BLaER1 (cell line): ENCODE measurements around the gene KCNF1.

ENCODE experiments used
- H3K27ac ChIP-seq: shearing (Covaris generic); formaldehyde crosslinking; 2 replicates; pipeline ENCODE4 v1.8.1; 2022
- H3K27me3 ChIP-seq: shearing (Covaris generic); formaldehyde crosslinking; 2 replicates; pipeline ENCODE4 v1.8.1; 2022
- H3K36me3 ChIP-seq: shearing (Covaris generic); formaldehyde crosslinking; 2 replicates; pipeline ENCODE4 v1.8.1; 2022
- H3K4me1 ChIP-seq: shearing (Covaris generic); formaldehyde crosslinking; 2 replicates; pipeline ENCODE4 v1.8.1; 2022
- H3K4me2 ChIP-seq: shearing (Covaris generic); formaldehyde crosslinking; 2 replicates; pipeline ENCODE4 v1.8.1; 2022
- H3K4me3 ChIP-seq: shearing (Covaris generic); formaldehyde crosslinking; 2 replicates; pipeline ENCODE4 v1.8.1; 2022
- H3K9ac ChIP-seq: shearing (Covaris generic); formaldehyde crosslinking; 2 replicates; pipeline ENCODE4 v1.8.1; 2022
- H3K9me3 ChIP-seq: shearing (Covaris generic); formaldehyde crosslinking; 2 replicates; pipeline ENCODE4 v1.8.1; 2022
- H4K20me1 ChIP-seq: shearing (Covaris generic); formaldehyde crosslinking; 2 replicates; pipeline ENCODE4 v1.8.1; 2022
- Cebpa-rat ChIP-seq: shearing (Covaris generic); IDR thresholded peaks from 2 replicates; pipeline ENCODE4 v1.8.1; 2022

Gene KCNF1

DNA sequence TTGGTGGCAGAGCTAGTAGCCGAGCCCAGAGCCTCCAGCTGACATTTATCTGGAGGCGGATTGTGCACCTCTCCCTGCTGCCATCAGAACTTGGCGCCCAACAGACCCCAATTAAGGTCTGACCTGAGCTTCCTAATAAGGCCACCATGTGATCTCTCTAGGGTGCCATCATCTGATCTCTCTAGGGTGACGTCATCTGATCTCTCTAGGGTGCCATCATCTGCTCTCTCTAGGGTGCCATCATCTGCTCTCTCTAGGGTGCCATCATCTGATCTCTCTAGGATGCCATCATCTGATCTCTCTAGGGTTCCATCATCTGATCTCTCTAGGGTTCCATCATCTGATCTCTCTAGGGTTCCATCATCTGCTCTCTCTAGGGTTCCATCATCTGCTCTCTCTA is 6.2 kb downstream of the KCNF1 start:
- Histone ChIP-seq H3K4me2 (no peak overlapping the region), H3K27ac (no peak overlapping the region), H3K9me3 (no peaks in the 10 kb centered on the region), H3K36me3 (no peaks in the 10 kb centered on the region), H4K20me1 (peaks cover 11% of the 10 kb centered on the region; the same call in 1 of the 2 replicates), H3K9ac (no peak overlapping the region), H3K27me3 (peaks cover 20% of the 10 kb centered on the region), H3K4me3 (no peak overlapping the region), H3K4me1 (peaks cover 44% of the 10 kb centered on the region)
- TF ChIP-seq Cebpa-rat = no peak

DNA sequence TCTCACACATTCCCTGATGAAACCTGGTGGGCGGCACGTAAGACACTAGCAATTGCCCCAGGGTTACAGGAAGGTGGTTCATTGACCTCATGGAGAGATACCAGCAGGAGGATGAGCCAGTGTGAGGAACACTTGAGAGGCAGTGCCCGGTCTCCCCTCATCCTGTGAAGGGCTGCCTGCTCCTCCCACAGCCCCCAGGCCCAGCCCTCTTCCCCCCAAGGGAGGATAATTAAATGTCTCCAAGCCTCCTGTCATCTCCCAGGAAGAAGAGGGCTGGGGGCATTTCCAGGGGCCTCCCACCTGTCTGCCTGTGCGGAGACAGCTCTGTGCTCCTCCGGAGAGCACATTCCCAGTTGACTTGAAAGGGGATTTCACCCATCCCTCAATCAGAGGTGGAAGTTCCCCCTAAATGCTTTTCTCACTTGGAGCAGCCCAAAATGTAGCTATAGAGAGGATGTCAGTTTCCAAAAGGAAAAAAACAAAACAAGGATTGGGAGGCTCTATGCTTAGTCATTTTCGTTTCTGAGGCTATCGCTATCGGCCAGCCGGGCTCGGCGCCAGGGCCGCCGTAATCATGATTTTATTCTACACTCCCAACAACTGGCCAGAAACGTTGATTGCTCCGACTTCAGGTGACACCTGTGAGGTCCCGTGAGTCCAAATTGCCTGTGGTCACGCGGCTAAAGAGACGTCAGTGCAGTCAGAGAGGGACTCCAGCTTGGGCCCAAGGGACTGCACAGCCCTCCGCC is 7.1 kb downstream of the KCNF1 start:
- Histone ChIP-seq H3K27me3 (peaks cover 11% of the 10 kb centered on the region), H3K27ac (0 out of 2 replicates have a peak overlapping the region, but pooled peaks have one; percentile 16), H3K4me1 (peaks cover 44% of the 10 kb centered on the region), H3K4me3 (no peak overlapping the region), H4K20me1 (peaks cover 2% of the 10 kb centered on the region; the same call in 1 of the 2 replicates), H3K36me3 (no peaks in the 10 kb centered on the region), H3K4me2 (peak overlapping the region; percentile 84), H3K9me3 (no peaks in the 10 kb centered on the region), H3K9ac (no peak overlapping the region)
- TF ChIP-seq Cebpa-rat = no peak

- Histone ChIP-seq H3K4me1 (peaks cover 44% of the 10 kb centered on the region), H3K9ac (no peak overlapping the region), H3K4me2 (peak overlapping the region; percentile 84), H3K36me3 (no peaks in the 10 kb centered on the region), H3K27me3 (peaks cover 5% of the 10 kb centered on the region), H3K27ac (0 out of 2 replicates have a peak overlapping the region, but pooled peaks have one; percentile 16), H3K4me3 (no peak overlapping the region; the same call in 1 of the 2 replicates), H4K20me1 (no peaks in the 10 kb centered on the region), H3K9me3 (no peaks in the 10 kb centered on the region)
- no peak for TF ChIP-seq Cebpa-rat
Measured at GRCh38 chr2:10919410-10919770, 7.7 kb downstream of the KCNF1 start.

DNA sequence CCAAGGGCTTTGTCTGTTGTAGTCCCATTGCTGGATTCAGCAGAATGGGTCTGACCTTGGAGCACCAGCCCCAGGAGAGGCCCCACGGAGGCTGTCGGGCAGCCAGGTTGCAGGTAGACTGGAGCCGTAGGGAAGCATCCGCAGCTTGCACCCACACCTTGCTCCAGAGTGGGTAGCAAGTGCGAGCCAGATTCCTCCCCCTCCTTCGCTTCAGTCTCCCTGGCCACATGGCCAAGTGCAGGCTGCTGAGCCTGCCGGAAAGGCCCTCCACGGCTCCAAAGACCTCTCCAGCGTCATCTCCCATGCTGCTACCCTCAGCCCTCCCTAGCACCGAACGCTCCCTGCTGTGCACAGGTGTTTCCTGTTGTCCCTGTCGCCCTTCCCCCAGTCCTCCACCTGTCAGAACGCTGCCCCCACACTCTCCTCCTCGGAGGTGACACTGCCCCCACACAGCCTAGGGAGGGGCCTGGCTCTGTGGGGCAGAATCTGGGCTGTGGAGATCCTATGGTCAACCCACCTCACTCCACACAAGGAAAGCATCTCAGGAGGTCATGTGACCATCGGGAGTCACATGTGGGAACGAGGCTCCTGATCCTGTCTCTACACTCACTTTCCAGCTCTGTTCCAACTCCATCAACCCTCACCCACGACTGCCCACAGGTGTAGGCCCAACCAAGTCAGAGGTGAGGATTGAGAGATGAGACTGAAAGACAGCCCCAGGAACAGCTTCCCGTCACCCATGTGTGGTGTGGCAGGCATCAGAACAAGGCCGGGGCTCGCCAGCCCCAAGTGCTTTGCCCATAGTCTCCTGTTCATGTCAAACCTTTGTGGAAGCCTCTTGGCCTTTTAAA is 8.3 kb downstream of the KCNF1 start:
- no peaks in the 10 kb centered on the region for H3K36me3 ChIP-seq
- peaks cover 44% of the 10 kb centered on the region for H3K4me1 ChIP-seq
- no peak overlapping the region for H3K27ac ChIP-seq
- H3K4me3 ChIP-seq = no peak overlapping the region; the same call in 1 of the 2 replicates
- no peaks in the 10 kb centered on the region for H3K9me3 ChIP-seq
- peak overlapping the region; percentile 84 for H3K4me2 ChIP-seq
- H3K27me3 ChIP-seq = 0 out of 2 replicates have a peak, but pooled peaks cover 6% of the 10 kb centered on the region
- no peaks in the 10 kb centered on the region for H4K20me1 ChIP-seq
- no peak for TF ChIP-seq Cebpa-rat
- no peak overlapping the region for H3K9ac ChIP-seq

DNA sequence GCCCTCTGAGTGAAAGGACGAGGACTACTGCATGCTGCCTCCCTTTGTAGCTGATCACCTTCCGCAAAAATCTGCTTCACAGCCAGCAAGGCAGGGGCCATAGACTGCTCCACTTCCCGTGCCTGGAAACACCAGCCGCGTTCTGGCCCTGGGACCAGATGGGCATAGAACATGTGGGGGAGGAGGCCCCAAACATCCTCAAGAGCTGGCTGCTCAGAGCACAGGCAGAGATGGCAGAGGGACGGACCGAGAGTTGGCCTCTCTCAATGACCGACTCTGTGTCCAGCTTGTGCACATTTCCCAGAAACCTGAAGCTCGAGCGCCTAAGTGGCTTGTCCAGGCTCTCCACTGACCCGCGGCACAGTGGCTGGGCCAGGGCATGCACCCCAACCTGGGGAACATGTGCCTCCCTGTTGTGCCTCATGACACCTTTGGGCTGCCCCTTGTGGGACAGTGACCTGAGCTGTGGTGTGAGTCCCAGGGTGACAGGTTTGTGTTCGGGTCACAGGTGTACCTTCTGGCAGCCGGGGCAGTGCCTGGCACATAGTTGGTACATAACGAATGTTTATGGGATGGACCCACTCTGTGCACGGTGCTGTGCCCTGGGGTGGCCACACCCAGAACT is 9.1 kb downstream of the KCNF1 start:
- Histone ChIP-seq H3K9ac (no peak overlapping the region), H3K9me3 (no peaks in the 10 kb centered on the region), H3K27ac (no peak overlapping the region), H3K27me3 (0 out of 2 replicates have a peak, but pooled peaks cover 6% of the 10 kb centered on the region), H3K4me1 (peaks cover 48% of the 10 kb centered on the region), H4K20me1 (no peaks in the 10 kb centered on the region), H3K36me3 (no peaks in the 10 kb centered on the region), H3K4me3 (no peak overlapping the region), H3K4me2 (peak overlapping the region; percentile 84)
- no peak for TF ChIP-seq Cebpa-rat

- no peak overlapping the region for H3K4me3 ChIP-seq
- no peaks in the 10 kb centered on the region for H3K36me3 ChIP-seq
- peaks cover 54% of the 10 kb centered on the region for H3K4me1 ChIP-seq
- peak overlapping the region; percentile 84 for H3K4me2 ChIP-seq
- no peaks in the 10 kb centered on the region for H3K9me3 ChIP-seq
- no peak overlapping the region for H3K27ac ChIP-seq
- H4K20me1 ChIP-seq = no peaks in the 10 kb centered on the region
- peaks cover 10% of the 10 kb centered on the region; the same call in 1 of the 2 replicates for H3K27me3 ChIP-seq
- H3K9ac ChIP-seq = no peak overlapping the region
- TF ChIP-seq Cebpa-rat = no peak
Measured at GRCh38 chr2:10921525-10921924, 9.8 kb downstream of the KCNF1 start.

- Histone ChIP-seq H3K27me3 (peaks cover 11% of the 10 kb centered on the region; the same call in 1 of the 2 replicates), H3K9ac (no peak overlapping the region), H4K20me1 (no peaks in the 10 kb centered on the region), H3K9me3 (no peaks in the 10 kb centered on the region), H3K27ac (no peak overlapping the region), H3K4me1 (peaks cover 54% of the 10 kb centered on the region), H3K4me3 (no peak overlapping the region), H3K36me3 (no peaks in the 10 kb centered on the region), H3K4me2 (peak overlapping the region; percentile 84)
- no peak for TF ChIP-seq Cebpa-rat
Measured at GRCh38 chr2:10922307-10923007, 10.7 kb downstream of the KCNF1 start.

GRCh38 chr2:10923008-10923375 is 11.3 kb downstream of the KCNF1 start:
- Histone ChIP-seq H3K27me3 (peaks cover 11% of the 10 kb centered on the region; the same call in 1 of the 2 replicates), H3K4me1 (peaks cover 54% of the 10 kb centered on the region), H3K9ac (no peak overlapping the region), H3K9me3 (no peaks in the 10 kb centered on the region), H3K4me2 (no peak overlapping the region), H3K27ac (no peak overlapping the region), H3K4me3 (no peak overlapping the region), H4K20me1 (no peaks in the 10 kb centered on the region), H3K36me3 (no peaks in the 10 kb centered on the region)
- TF ChIP-seq Cebpa-rat = no peak

- peaks cover 11% of the 10 kb centered on the region; the same call in 1 of the 2 replicates for H3K27me3 ChIP-seq
- H3K4me1 ChIP-seq = peaks cover 46% of the 10 kb centered on the region
- no peak overlapping the region for H3K4me2 ChIP-seq
- H3K4me3 ChIP-seq = no peak overlapping the region
- no peaks in the 10 kb centered on the region for H4K20me1 ChIP-seq
- no peaks in the 10 kb centered on the region for H3K36me3 ChIP-seq
- no peaks in the 10 kb centered on the region for H3K9me3 ChIP-seq
- H3K27ac ChIP-seq = no peak overlapping the region
- H3K9ac ChIP-seq = no peak overlapping the region
- no peak for TF ChIP-seq Cebpa-rat
Measured at GRCh38 chr2:10923965-10924364, 12.2 kb downstream of the KCNF1 start.
